NB4 (cell line): ENCODE measurements around the gene ANKS1A.

ENCODE experiments used
- MYC ChIP-seq: IDR thresholded peaks from 2 replicates; pipeline ENCODE4 v1.6.1; 2011; ENCODE audit warnings: low read depth, low read length
- POLR2A ChIP-seq: IDR thresholded peaks from 2 replicates; pipeline ENCODE4 v1.6.1; 2011; ENCODE audit warnings: mild to moderate bottlenecking; ENCODE audit not compliant: insufficient read length; ENCODE audit errors: extremely low read depth
- TF ChIP-seq, protein P1 (sequence below): IDR thresholded peaks from one replicate; pipeline ENCODE4 v1.5.1; 2012; ENCODE audit warnings: low read depth, low read length
- TF ChIP-seq, protein P2 (sequence below): IDR thresholded peaks from 2 replicates; pipeline ENCODE4 v1.6.1; 2011; ENCODE audit warnings: low read depth, low read length

DNA sequence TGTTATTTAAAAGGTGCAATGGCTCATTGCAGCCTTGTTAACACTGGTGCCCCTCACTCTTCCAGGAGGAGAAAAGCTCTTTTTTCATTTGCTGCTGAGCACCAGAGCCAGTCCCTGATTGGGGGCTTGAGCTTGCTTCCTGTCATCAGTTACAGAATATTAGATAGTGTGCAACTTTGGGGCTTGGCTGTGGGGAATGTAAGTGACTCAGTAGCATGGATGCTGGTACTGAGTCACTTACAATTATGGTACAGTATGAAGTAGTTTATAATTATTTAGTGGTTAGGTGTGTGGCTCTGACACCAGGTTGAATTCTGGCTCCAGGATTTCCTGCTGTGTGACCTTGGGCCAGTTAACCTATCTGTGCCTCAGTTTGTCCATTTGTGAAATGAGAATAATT lies 37.6 kb downstream of the ANKS1A start:
- TF ChIP-seq MYC: no peak
- TF ChIP-seq, protein P1, sequence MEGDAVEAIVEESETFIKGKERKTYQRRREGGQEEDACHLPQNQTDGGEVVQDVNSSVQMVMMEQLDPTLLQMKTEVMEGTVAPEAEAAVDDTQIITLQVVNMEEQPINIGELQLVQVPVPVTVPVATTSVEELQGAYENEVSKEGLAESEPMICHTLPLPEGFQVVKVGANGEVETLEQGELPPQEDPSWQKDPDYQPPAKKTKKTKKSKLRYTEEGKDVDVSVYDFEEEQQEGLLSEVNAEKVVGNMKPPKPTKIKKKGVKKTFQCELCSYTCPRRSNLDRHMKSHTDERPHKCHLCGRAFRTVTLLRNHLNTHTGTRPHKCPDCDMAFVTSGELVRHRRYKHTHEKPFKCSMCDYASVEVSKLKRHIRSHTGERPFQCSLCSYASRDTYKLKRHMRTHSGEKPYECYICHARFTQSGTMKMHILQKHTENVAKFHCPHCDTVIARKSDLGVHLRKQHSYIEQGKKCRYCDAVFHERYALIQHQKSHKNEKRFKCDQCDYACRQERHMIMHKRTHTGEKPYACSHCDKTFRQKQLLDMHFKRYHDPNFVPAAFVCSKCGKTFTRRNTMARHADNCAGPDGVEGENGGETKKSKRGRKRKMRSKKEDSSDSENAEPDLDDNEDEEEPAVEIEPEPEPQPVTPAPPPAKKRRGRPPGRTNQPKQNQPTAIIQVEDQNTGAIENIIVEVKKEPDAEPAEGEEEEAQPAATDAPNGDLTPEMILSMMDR: no peak
- TF ChIP-seq, protein P2, sequence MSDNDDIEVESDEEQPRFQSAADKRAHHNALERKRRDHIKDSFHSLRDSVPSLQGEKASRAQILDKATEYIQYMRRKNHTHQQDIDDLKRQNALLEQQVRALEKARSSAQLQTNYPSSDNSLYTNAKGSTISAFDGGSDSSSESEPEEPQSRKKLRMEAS: no peak
- no peak for TF ChIP-seq POLR2A
